ENCODE results near the gene CWC22. TPM values are rescaled to one million over a fixed set of nuclear protein-coding genes. Genes with fewer than 3 reads are reported as not detected.

Gene CWC22
- total and polyA plus RNA-seq, 2 of the 13 experiments (the other 11 are each of a cell fraction or from before 2014, with no cell fraction given): 5.7 to 29.2 TPM

DNA sequence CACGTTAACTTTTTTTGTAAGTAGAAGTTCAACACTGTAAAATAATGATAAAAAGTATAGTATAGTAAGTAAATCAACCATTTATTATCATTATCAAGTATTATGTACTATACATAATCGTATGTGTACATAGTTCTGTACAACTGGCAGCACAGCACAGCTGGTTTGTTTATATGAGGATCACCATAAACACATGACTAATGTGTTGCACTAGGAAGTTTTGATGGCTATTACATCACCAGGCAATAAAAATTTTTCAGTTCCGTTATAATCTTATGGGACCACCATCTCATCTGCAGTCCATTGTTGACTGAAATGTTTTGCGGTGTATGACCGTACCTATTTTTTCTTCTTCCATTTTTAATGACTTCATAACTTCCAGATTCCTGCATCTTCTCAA, 106.4 kb downstream of the CWC22 start:
- no peak overlapping the region for H2AFZ ChIP-seq (ENCODE audit: low read length)
- H3K27ac ChIP-seq (ENCODE audit: extremely low read length, insufficient read depth, low read length): no peak overlapping the region
- 40% methylated on average over 5 of the region's 5 CpGs for WGBS (ENCODE audit: low lambda C conversion rate)
- in situ Hi-C loops (cut with HindIII; ENCODE audit: extremely low pct_ligation_motif_present, low pct_unique_long_range_greater_than_20kb) (loop anchor here (5.0 kb wide), 1 partner anchor 58 kb away; no protein-coding TSS in a partner anchor), intact Hi-C loops (cut with micrococcal nuclease; ENCODE audit: unreplicated experiment) (no loop called here)
- no peak overlapping the region for H3K9ac ChIP-seq (ENCODE audit: insufficient read depth, low read depth, low read length)
- DNase-seq (ENCODE audit: low spot score) (no peak), ATAC-seq (no peak), FAIRE-seq (no peak)
- BruUV-seq (replicated peaks): no TSS peak
- no peaks in the 10 kb centered on the region for H3K36me3 ChIP-seq (replicated peaks in 1 of 2; ENCODE audit: control insufficient read depth in 1 of 2, insufficient read depth in 2 of 2, low read length in 2 of 2)
- no peaks in the 10 kb centered on the region for H3K79me2 ChIP-seq (ENCODE audit: insufficient read depth, low read length)
- H3K27me3 ChIP-seq (ENCODE audit: control insufficient read depth in 1 of 2, insufficient read depth in 2 of 2, low read length in 2 of 2): no peaks in the 10 kb centered on the region
- H3K4me2 ChIP-seq (ENCODE audit: low read depth, low read length): no peak overlapping the region
- no peaks in the 10 kb centered on the region for H4K20me1 ChIP-seq (ENCODE audit: insufficient read depth, low read length)
- H3K4me3 ChIP-seq (replicated peaks in 1 of 3; ENCODE audit: insufficient read depth in 1 of 3, low read depth in 2 of 3, low read length in 3 of 3): no peak overlapping the region
- no peak for TF ChIP-seq ELF3 (CRISPR knock-in tag; IDR thresholded peaks at IDR 0.05)
- TF ChIP-seq, protein P1, sequence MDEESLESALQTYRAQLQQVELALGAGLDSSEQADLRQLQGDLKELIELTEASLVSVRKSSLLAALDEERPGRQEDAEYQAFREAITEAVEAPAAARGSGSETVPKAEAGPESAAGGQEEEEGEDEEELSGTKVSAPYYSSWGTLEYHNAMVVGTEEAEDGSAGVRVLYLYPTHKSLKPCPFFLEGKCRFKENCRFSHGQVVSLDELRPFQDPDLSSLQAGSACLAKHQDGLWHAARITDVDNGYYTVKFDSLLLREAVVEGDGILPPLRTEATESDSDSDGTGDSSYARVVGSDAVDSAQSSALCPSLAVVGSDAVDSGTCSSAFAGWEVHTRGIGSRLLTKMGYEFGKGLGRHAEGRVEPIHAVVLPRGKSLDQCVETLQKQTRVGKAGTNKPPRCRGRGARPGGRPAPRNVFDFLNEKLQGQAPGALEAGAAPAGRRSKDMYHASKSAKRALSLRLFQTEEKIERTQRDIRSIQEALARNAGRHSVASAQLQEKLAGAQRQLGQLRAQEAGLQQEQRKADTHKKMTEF (CRISPR knock-in tag; IDR thresholded peaks at IDR 0.05): no peak
- TF ChIP-seq MAFK (conservative IDR thresholded peaks at IDR 0.05 in 1 of 2, IDR thresholded peaks at IDR 0.05 in 1 of 2; ENCODE audit: low read length in 2 of 2): no peak
- no peak for TF ChIP-seq MTA3 (CRISPR knock-in tag; IDR thresholded peaks at IDR 0.05)
- no peak for TF ChIP-seq NR1H2 (CRISPR knock-in tag; IDR thresholded peaks at IDR 0.05; ENCODE audit: borderline replicate concordance, low read depth)
- TF ChIP-seq, protein P2, sequence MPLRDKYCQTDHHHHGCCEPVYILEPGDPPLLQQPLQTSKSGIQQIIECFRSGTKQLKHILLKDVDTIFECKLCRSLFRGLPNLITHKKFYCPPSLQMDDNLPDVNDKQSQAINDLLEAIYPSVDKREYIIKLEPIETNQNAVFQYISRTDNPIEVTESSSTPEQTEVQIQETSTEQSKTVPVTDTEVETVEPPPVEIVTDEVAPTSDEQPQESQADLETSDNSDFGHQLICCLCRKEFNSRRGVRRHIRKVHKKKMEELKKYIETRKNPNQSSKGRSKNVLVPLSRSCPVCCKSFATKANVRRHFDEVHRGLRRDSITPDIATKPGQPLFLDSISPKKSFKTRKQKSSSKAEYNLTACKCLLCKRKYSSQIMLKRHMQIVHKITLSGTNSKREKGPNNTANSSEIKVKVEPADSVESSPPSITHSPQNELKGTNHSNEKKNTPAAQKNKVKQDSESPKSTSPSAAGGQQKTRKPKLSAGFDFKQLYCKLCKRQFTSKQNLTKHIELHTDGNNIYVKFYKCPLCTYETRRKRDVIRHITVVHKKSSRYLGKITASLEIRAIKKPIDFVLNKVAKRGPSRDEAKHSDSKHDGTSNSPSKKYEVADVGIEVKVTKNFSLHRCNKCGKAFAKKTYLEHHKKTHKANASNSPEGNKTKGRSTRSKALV (CRISPR knock-in tag; IDR thresholded peaks at IDR 0.05): no peak
- TF ChIP-seq KDM4B (CRISPR knock-in tag; IDR thresholded peaks at IDR 0.05): no peak
- TF ChIP-seq TARDBP (CRISPR knock-in tag; IDR thresholded peaks at IDR 0.05): no peak
- no peak for TF ChIP-seq BRCA1 (CRISPR knock-in tag; IDR thresholded peaks at IDR 0.05)
- no peak for TF ChIP-seq TBL1XR1 (IDR thresholded peaks at IDR 0.05; ENCODE audit: borderline replicate concordance, low read length, partially characterized antibody)
- no peak for TF ChIP-seq NBN (conservative IDR thresholded peaks at IDR 0.05)
- no peak for TF ChIP-seq ZFP36 (IDR thresholded peaks at IDR 0.05; ENCODE audit: borderline replicate concordance, low read depth, low read length, partially characterized antibody)
- POLR2A ChIA-PET: no interaction called here
- H3K4me1 ChIP-seq (ENCODE audit: insufficient read depth, low read length): no peaks in the 10 kb centered on the region
- no peaks in the 10 kb centered on the region for H3K9me3 ChIP-seq (ENCODE audit: low read length)
- CTCF ChIA-PET (ENCODE audit: low intra/inter-chr PET ratio, low total read pairs): no interaction called here
